GM18526 (cell line): ENCODE measurements around the gene CDH11.

Experiments used
- POLR2A ChIP-seq: IDR thresholded peaks from 3 replicates; pipeline ENCODE4 v1.6.1; 2011; ENCODE audit not compliant: insufficient read length; ENCODE audit errors: extremely low read depth

CDH11 gene

DNA sequence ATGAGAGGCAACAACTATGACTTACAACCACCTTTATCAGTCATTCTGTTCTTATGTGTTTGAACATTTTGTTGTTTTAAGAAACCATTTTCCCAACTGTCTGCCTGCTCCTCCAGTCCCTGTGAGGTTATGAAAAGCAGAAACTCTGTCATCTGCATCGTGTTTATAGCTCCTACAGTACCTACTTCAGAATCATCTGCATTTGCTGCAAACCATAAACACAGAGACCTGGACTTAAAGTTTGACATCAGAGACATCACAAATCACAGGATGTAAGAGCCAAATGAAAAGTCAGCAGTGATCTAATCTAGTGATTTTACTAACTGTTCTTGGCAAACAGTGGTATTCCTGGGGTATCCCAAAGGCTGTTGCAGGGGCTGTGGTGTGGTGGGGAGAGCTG lies 55.2 kb downstream of the CDH11 start:
- TF ChIP-seq POLR2A: no peak

DNA sequence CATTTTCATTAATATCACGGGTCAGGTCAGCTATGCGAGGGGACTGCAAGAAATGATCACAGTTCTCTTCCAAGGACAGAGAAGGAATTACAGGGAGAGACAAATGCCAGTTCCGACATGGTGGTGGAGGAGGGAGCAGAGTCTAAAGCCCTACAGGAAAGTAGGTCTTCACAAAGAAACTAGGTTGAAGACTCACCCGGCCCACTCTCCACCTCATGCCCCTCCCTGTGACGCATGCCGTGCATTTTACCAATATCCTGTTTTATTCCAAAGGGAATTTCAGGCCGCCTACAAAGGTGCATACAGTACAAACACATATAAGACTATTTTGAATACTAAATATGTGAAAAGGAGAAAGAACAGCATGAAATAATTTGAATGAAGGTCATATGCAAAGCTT lies 56.8 kb downstream of the CDH11 start:
- no peak for TF ChIP-seq POLR2A

DNA sequence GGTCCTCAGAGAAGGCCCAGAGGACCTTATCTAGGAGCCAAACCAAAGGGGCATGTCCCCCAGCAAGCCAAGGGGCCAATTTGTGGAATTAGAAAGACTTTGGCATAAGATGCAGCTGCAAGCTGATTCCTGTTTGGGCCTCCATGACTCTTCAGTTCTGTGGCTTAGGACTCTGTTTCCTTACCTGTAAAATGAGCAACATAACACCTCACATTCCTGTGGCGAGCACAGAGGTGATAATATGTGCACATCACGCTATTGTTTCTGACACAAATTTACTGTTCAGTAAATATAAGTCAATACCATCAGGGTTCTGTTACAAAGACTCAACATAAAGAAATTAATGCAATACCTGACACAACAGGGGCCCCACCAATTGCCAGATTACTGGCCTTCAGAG lies 57.7 kb downstream of the CDH11 start:
- no peak for TF ChIP-seq POLR2A

DNA sequence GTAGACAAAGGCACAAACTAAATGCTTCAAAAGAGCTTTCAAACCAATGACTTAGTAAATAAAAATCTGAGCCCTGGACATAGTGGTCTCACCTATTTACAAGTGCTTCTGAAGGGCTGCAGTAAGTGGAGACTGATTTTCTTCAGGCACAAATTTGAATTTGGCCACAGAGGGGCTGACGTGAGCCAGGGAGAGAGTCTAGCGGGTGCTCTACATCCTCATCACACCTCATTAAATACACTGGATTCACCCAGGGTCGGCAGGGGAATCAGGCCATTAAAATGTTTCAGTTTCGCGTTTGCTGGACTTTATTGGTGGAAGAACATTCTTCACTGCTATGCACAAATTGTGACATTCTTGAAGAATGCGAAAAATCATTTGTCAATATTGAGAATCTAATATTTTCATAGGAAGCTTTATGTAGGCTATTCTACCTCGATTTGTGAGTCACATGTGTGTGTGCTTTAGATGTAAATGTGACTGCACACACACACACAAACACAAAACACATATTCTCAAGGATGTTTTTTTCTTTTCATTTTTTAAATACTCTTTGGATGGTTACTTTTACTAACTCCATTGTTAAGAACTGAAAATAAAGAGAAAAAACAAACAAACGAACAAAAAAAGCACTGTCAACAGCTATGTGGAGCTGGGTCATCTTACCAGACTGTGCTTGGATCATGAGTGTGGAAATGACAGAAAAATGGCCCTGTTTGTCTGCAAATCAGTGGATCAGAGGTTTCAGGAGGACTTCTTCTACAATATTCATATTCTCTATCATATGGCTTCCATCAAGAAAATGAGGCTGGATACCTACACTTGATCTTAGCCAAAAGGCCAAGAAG lies 58.9 kb downstream of the CDH11 start:
- TF ChIP-seq POLR2A: no peak

DNA sequence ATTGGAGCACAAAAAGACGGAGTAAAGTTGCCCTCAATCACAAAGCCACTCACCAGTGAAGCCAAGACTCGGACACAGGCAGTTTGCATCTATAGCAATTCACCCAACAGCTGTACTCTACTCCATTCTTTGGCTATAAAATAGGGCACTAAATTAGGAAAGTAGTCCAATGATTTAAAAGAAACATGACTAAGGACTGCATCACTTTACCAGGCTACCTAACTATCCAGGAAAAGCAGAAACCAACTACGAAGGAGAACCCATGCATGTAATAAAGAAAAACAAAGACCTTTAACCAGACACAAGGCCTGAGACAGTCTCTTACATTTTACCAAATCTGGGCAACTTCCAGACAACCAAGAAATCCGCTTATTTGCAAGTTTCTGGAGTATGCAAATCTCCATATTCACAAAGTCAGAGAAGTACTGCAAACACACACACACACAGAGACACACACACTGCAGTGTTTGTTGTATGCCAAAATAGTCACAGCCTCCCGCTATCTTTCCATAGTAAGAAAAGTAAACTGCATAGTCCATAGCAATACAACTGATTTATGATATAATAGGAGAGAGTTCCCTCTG lies 59.8 kb downstream of the CDH11 start:
- TF ChIP-seq POLR2A: no peak

DNA sequence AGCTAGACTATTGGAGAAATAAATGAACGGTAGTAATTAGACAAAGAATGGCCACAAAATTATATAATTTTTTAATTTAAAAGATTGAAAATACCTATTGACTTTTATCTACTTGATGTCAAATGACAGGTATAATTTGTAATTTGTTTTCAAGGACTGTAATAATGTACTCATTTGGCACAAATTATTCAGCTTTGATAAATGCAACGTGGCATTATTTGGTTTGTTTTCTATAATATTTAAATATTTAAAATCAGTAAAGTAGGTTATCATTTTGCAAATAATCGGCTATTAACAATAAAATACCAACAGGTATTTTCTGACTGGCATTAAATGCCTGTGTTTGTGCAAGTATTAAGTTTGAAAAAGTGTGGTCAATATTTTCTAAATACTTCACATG lies 60.6 kb downstream of the CDH11 start:
- TF ChIP-seq POLR2A: no peak

DNA sequence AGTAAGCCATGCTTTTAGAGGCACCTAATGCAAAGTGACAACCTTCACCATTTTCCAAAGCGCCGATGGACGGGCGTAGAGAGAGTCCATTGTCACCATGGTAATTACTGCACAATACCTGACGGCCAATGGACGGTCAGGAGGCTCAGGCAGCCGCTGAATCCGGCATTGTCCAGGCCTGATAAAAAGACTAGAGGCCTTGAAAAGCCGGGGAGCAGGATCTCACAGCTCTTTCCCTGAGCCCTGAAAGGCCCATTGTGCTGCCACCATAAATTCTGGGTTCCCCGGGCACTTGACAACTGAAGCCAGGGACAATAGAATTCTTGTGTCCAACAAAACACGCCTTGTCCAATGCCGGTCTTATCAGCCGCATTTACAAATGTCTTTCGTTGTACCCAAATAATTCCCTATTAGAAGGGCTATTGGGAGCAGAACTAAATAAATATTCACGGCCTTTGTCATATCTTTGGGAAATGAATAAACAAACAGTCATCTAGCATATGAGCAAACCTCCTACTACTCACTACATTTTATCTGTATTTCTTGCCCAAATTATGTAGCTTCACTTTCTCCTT lies 62.4 kb downstream of the CDH11 start:
- no peak for TF ChIP-seq POLR2A

DNA sequence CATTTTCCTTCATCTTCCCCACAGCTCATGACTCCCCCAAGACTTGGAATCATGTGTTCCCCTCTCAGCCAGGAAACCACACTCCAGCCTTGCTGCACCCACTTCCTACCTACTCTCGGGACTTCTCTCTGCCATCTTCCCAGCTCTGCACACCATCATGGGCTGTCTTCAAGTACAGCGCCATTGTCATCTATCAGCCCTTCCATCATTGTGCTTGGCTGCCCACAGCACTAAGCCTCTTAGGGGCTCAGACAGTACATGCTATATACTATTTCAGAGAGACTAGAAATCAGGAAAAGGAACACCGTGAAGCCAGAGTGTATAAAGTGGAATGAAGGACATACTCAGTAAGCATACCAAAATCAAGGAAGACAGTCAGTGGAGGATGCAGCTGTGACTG lies 64.7 kb downstream of the CDH11 start:
- TF ChIP-seq POLR2A: no peak

DNA sequence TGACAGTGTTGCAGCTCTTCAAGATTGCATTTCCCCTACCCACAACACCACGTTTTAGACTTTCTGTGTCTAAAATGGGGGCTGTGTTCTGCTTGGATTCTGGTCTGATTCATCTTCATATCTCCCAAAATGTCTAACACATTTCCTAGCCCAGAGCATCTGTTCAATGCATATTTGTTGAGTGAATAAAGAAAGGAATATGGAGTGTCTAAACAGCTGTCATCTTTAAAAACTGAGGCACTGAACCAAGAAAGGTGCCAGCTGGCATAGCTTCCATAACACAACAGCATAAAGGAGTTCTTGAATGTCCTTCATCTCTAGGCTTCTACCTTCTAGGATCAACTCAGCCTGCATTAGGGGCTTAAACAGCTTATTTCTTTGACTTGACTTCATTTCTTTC lies 67.4 kb downstream of the CDH11 start:
- TF ChIP-seq POLR2A: no peak

DNA sequence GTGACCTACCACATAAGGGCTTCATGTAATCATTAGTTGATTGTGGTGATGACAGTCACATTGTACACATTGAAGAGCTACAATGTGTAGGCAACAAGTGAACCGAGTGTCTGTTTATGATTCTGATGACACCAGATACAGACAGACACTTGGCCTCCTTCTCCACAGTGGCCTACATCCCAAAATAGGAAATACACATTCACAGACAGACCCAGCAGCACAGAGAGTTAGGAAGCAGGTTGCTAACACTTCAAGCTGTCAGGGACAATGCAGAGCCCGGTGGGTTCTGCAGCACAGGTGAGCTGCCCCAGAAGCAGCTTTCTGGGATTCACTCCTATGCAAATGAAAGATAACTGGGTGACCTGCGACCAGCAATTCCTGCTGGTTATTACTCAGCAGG lies 72.2 kb downstream of the CDH11 start:
- no peak for TF ChIP-seq POLR2A

DNA sequence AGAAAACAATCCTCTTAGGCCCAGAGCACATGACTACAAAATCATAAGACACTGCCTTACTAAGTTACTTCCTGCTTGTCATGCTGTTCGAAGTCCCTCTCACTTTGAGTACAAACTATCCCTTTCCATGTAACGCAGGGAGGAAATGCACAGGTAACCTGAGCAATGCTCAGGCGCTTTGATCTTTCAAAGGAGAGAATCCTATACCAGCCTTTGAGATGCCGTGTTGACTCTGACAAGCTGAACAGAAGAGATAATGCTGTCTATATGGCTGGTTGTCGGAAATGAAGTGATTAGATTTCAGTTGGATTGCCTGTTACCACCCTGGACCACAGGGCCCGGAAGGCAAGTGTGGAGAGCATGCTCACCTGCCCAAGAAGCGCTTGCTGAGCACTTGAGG lies 75.9 kb downstream of the CDH11 start:
- no peak for TF ChIP-seq POLR2A

DNA sequence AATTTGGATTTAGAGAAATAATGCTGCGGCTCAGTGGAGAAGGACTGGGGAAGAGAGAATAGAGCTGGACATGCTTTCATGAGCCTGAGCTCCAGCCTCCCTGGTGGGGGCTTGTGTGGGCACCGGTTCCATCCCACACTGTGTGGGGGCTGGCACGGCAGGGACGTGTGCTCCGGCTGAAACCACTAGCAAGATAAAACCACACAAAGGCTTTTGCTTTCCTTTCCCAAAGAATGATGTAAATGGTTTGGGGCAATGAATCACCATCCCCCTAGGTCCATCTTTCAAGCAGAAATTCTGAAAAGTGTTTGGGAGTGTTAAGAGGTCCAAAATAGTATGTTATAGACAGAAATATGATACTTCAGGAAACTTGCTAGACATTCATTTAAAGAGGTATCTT lies 77.0 kb downstream of the CDH11 start:
- no peak for TF ChIP-seq POLR2A

DNA sequence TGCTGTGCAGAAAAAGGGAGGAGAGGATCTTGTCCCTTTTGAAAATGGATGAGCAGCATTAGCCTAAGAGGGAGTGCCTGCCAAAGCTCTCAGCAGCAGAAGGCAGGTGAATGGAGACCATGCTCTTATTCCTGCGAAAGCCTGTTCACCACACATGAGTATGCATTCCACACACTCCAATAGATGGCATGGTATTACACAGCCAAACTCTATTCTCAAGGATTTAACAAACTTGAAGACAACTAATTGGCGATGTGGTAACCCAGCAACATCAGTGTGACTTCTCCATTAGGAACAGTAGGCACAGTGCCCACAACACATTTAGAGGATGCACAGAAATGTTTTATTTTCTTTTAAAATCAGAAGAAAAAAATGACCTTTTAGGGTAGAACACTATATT lies 77.8 kb downstream of the CDH11 start:
- no peak for TF ChIP-seq POLR2A

DNA sequence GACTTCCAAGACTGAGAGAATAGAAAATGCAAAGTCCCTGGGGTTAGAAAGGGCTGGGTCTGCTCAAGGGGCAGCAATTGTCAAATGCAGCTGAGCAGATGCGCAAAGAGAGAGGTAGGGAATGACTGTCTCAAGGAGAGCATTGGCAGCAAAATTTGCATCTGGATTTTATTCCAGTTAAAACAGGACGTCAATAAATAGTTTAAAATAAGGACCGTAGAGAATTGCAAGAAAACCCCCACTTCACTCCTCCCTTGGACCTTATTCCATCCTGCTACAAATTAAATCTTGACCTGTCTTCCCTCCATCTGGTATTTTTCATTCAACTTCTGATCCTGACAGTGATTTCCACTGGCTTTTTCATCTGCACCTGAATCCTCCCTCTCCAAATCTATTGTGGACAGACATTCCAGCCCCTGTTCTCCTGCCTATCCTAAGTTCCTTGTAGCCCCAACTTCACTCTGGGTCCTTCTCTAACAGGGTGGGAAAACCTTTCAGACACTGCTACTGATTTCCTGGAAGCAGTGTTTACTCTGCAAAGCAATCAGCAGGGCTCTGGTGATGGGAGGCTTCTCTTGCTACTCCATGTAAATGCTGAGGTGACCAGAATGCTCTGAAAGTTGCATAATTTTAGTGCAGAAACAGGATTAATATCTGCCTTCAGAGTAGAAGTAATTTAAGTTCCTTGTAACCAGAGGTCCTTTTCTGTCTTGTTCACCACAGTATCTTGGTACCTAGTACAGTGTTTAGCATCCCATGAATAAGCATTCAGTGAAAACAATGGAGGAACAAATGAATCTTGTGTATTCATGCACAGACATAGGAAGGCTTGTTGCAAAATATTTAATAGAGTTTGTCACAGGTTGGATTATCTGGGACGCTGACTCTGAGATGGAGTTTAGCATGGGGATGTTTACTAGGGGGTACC lies 79.2 kb downstream of the CDH11 start:
- TF ChIP-seq POLR2A: no peak

DNA sequence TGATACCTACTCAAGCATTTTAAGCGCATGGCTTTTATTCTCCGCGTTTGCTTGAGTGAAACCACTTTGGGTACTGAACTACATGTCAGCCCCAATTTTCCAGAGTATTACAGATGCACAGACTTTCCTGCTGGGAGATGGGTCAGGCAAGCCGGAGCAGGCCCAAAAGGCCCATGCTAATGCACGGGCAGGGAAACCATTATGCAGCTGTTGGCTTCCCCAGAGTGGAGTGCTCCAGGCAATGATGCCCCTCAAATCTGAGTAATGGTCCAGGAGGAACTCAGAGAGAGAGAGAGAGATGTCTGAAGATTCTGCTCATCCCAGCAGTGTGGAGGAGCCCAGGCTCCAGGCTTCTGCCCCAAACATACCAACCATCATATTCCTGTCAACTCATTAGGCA lies 80.2 kb downstream of the CDH11 start:
- TF ChIP-seq POLR2A: no peak
